ENCODE data around the gene RERE. TPM values are rescaled to one million over a fixed set of nuclear protein-coding genes. Genes with fewer than 3 reads are reported as not detected.
"Not testable (repeated sequence)": the region's sequence is repeated elsewhere in the genome, so short reads cannot be mapped to it uniquely, and the experiment has no call there.

RERE gene
- total RNA-seq, 1 donor from 2014 or later, result 114 TPM

DNA sequence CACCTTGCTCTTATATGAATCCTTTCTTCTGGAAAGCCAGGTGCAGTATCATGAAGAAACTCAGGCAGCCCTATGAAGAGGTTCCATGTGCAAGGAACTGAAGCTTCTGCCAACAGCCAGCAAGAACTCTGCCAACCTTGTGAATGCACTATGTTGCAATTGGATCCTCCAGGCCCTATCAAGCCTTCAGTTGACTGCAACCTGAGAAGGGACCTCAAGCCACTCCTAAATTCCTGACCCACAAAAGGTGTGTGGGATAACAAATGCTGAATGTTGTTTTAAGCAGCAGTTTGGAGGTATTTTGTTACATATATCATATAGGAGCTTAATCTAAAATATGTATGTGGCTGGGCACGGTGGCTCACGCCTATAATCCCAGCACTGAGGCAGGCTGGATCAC is 84.0 kb downstream of the RERE start:
- intact Hi-C loops (cut with DNase I), result no loop called here
- DNase-seq, result no peak
- ATAC-seq (ENCODE audit: poor library complexity), result peak; percentile 41

DNA sequence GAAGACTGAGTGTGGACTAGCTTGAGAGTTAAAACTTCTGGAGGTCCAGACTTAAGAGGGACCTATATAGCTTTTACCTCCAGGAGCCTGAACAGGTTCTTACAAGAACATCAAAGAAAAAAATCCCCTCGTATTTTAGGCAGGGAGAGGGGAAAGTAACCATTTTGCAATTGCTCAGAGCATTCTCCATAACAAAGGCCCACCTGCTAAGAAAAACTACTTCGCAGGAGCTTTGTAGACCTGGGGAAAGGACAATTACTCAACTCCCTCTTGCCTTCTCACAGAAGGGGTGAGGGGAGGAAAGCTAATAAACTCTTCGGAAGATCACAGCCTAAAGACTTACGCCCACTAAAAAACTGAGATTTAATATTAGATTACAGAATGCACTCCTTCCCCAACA is 86.3 kb downstream of the RERE start:
- DNase-seq (no peak), ATAC-seq (ENCODE audit: poor library complexity) (no peak)
- intact Hi-C loops (cut with DNase I), result no loop called here

DNA sequence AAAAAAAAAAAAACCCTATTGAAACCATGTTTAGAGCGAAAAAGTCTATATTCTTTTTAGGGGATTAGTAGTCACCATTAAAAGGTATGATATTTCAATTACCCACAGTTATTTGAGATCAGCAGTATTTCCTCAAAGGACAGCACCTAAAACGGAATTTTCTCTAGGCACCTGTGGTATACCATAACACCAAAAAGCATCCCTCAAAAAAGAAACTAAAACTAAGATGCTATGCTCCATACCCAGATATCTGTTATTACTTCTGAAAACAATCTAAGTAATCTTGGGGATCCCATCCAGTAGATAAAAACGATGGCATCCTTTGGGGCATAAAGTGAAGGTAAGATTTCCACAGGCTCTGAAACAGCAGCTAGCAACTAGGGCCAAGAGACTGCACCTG is 89.0 kb downstream of the RERE start:
- DNase-seq, result no peak
- ATAC-seq (ENCODE audit: poor library complexity), result no peak
- intact Hi-C loops (cut with DNase I), result loop anchor here (5.0 to 10.0 kb wide), 2 partner anchors 116 to 166 kb away; no protein-coding TSS in a partner anchor

DNA sequence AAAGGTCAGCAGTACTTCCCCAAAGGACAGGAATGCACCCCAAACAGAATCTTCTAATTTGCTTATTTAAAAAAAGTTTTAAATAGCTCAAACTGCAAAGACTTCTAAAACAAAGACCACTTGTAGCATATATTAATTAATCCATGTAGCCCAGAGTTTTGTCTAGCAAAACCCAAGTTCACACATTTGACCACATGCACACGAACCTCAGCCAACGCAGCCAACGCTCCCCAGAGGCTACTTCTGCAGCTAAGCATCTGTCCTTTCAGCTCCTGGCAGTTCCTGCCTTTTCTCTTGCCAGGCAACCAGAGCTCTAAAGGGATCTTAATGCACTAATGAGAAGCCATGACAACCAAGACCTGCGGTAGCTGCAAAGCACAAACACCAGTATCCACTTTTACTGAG is 89.6 kb downstream of the RERE start:
- peak; percentile 86 for ATAC-seq (ENCODE audit: poor library complexity)

DNA sequence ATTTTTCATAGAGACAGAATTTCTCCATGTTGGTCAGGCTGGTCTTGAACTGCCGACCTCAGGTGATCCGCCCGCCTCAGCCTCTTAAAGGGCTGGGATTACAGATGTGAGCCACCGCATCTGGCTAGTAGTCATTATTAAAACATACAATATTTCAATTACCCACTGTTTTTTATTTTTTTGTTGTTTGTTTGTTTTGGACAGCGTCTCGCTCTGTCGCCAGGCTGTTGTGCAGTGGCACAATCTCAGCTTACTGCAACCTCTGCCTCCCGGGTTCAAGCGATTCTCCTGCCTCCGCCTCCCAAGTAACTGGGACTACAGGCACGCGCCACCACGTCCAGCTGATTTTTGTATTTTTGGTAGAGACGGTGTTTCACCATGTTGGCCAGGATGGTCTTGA is 90.1 kb downstream of the RERE start:
- DNase-seq; ATAC-seq (ENCODE audit: poor library complexity): not testable (repeated sequence)
- intact Hi-C loops (cut with DNase I), result loop anchor here (5.0 to 10.0 kb wide), 2 partner anchors 117 to 165 kb away; no protein-coding TSS in a partner anchor

More for the DNA sequence above, 89.6 kb downstream of the RERE start:
- intact Hi-C loops (cut with DNase I), result loop anchor here (5.0 to 10.0 kb wide), 2 partner anchors 117 to 166 kb away; no protein-coding TSS in a partner anchor
- peak; percentile 71 for DNase-seq

- intact Hi-C loops (cut with DNase I), result loop anchor here (5.0 to 10.0 kb wide), 2 partner anchors 118 to 164 kb away; no protein-coding TSS in a partner anchor
- not testable (repeated sequence) for DNase-seq
- ATAC-seq (ENCODE audit: poor library complexity), result peak; percentile 31
Observed at GRCh38 chr1:8726801-8727186, 90.6 kb downstream of the RERE start.

DNA sequence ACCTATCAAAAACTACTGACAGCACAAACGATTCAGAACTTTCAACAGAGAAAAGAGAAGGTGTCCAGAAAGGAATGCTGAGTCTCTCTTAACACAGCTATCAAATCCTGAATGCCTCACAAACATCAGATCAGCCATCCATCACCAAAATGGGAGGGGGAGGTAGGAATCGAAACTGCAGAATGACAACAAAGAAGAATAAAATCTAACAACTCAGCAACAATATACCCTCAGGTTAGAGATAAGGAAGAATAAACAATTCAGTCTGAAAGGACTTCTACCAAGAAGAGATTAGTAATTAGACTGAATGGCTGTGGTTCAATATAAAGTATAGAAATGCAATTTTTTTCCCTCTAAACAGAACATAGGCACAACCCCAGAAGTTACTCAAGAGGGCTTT is 94.4 kb downstream of the RERE start:
- DNase-seq, result no peak
- intact Hi-C loops (cut with DNase I), result loop anchor here (10.0 kb wide), 1 partner anchor 122 kb away; no protein-coding TSS in a partner anchor
- ATAC-seq (ENCODE audit: poor library complexity), result no peak

DNA sequence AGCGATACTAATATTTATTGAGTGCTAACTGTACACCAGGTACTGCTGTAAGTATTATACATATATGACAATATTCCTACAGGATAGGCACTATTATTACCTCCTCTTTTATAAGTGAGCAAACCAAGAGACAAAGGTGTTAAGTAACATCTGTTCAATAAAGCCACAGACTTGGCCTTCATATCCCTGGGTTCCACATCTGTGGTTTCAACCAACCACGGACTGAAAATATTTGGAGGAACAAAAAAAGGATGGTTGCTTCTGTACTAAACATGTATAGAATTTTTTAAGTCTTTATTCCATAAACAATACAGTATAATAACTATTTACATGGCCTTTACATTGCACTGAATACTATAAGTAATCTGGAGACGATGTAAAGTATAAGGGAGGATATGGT is 95.1 kb downstream of the RERE start:
- ATAC-seq (ENCODE audit: poor library complexity), result no peak
- DNase-seq, result no peak
- intact Hi-C loops (cut with DNase I), result loop anchor here (10.0 kb wide), 1 partner anchor 122 kb away; no protein-coding TSS in a partner anchor

DNA sequence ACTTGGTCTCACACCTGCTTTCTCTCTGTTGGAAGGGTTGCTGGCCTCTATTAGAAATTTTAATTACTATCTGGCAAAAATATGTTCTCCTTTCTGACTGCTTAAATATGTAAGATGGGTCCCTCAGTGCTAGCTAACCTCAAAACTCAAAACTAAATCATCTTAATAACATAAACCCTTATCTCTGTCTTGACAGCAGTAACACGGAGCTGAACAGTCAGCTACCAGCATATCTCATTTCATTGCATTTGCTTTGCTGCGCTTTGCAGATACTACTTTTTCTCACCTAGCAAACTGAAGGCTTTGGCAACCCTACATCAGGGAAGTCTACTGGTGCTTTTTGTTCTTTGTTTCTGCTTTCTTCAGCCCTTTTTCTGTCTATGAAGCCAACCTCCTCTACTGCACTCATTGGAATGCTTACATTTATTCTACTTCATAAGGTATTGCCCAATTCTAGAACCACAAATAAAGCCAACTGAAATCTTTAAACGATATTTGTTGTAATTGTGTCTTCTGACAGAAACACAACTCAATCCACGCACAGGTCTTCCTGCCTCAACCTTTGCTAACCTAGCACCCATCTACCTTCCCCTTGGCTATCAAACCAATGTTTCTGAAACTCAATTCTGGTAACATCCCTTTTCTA is 95.6 kb downstream of the RERE start:
- intact Hi-C loops (cut with DNase I), result loop anchor here (10.0 kb wide), 1 partner anchor 123 kb away; no protein-coding TSS in a partner anchor
- ATAC-seq (ENCODE audit: poor library complexity) (no peak), DNase-seq (no peak)

DNA sequence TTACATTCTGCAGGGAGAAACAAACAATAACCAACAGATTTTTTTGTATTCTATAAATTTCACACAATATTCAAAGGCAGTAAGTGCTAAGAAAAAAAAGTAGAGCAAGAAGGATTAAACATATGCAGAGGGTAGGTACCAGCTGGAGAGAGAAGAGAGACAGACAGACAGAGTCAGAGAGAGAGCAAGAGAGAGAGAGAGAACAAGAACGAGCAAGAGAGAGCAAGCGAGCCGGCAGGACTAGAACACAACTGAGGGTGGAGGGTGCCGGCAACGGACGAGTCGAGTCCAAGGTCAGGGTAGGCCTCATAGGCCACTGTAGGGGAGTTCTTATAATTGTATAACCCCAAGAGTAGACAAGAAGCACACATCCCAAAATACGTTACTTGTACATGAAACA is 97.1 kb downstream of the RERE start:
- intact Hi-C loops (cut with DNase I), result loop anchor here (10.0 kb wide), 1 partner anchor 124 kb away; no protein-coding TSS in a partner anchor

GRCh38 chr1:8718850-8719361 is 98.5 kb downstream of the RERE start:
- DNase-seq, result no peak
- intact Hi-C loops (cut with DNase I), result no loop called here
- ATAC-seq (ENCODE audit: poor library complexity), result no peak

More for the DNA sequence above, 97.1 kb downstream of the RERE start:
- no peak for DNase-seq
- ATAC-seq (ENCODE audit: poor library complexity), result no peak

GRCh38 chr1:8717148-8717547 is 100.3 kb downstream of the RERE start:
- DNase-seq (no peak), ATAC-seq (ENCODE audit: poor library complexity) (no peak)
- intact Hi-C loops (cut with DNase I), result no loop called here

- intact Hi-C loops (cut with DNase I), result no loop called here
- DNase-seq (no peak), ATAC-seq (ENCODE audit: poor library complexity) (no peak)
Observed at GRCh38 chr1:8716238-8716637, 101.2 kb downstream of the RERE start.

GRCh38 chr1:8714173-8714572 is 103.3 kb downstream of the RERE start:
- ATAC-seq (ENCODE audit: poor library complexity) (no peak), DNase-seq (no peak)
- intact Hi-C loops (cut with DNase I), result no loop called here

- intact Hi-C loops (cut with DNase I), result no loop called here
- ATAC-seq (ENCODE audit: poor library complexity) (peak; percentile 65), DNase-seq (no peak)
Observed at GRCh38 chr1:8712413-8713231, 104.8 kb downstream of the RERE start.

DNA sequence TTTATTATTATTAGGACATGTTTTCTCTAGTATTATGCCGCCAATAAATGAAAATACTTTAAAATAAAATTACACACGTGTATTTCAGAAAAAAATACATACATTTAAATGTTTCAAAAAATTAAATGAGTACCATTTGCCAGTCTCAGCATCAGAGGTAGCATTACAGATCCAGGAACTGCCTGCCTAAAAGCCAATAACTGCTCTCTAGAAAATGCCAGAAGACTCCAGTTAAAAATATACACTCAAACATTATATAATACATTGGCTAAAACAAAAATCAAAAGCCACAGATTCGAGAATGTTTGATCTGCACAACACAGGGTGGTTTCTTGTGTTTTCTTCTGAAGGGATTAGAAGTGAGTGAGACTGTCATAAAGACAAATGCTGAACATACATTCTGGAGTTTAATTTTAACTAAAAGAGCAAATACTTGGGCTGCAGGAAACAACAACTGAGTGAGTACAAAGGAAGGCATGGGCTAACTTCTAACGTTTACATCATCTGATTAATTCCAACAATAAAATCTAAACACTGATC is 105.5 kb downstream of the RERE start:
- intact Hi-C loops (cut with DNase I), result no loop called here
- no peak for DNase-seq
- no peak for ATAC-seq (ENCODE audit: poor library complexity)

DNA sequence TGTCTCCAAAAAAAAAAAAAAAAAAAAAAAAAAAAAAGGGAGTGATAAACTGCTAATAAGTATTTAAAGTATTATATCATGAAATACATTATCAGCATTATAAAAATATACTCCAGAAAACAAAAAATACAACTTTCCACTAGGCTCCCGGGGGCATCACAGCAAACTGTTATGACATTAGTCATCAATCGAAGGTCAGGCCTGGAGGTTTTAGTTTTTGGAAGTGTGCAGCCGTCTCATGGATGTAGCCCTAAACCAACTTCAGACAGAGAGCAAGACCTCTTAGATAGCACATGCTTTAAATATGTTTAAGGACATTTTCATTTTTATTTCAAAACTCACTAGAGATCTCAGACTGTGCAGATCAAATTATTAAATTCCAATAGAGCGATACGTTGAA is 106.3 kb downstream of the RERE start:
- DNase-seq (no peak), ATAC-seq (ENCODE audit: poor library complexity) (no peak)
- intact Hi-C loops (cut with DNase I), result no loop called here

- ATAC-seq (ENCODE audit: poor library complexity) (no peak), DNase-seq (no peak)
- intact Hi-C loops (cut with DNase I), result no loop called here
Observed at GRCh38 chr1:8708259-8708658, 109.2 kb downstream of the RERE start.

DNA sequence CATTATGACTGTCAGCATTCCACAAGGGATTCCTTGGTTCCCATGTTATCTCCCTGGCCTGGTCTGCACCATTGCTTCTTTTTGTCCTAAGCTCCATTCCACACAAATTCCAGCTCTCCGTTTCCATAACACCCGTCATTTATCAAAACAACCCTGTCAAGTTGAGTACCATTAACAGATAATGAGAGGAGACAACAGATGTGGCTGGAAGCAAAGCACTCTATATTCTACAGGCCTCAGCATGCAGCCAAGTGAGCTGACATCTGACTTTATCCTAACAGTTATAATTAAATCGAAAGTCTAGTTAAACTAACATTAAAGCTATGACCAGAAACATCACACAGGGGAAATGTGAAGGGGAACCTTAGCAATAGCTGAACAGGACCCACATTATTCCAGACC is 110.4 kb downstream of the RERE start:
- DNase-seq (no peak), ATAC-seq (ENCODE audit: poor library complexity) (no peak)
- intact Hi-C loops (cut with DNase I), result no loop called here
